ENCODE data around the gene AP3S2.

The AP3S2 gene

DNA sequence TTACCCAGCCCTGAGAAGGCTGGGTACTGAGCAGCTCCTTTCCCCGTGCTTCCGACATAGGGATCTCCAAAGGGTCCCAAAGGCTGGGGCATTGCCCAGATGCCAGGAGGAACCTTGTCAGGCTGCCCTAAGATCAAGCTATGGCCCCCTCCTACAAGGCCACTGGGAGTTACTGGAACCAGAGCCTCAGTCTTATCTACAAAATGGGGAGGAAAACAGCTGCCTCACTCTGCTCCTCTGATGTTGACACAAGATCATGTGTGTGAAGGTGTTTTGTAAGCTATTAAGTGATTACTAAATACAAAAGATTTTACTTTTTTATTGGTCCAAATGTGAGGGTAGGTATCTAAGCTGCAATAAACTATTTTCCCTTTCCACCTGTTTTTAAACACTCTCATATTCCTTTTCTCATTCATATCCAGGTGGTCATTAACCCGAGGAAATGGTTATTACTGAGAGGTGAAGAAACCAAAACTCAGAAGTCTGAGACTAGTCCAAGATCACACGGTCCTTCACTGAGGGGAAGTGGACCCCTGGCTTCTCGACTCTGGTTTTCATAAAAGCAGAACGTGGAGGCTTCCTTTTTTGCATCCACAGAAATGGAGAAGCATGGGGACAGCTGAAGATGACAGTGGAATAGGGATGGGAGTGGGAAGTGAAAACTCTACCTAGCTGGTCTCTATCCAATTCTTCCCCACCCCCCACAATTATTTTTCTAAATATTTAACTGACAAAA, 17.3 kb upstream of the AP3S2 start:
- DNase-seq (ENCODE audit: low spot score): no peak
- no peak for TF ChIP-seq CTCF (IDR thresholded peaks at IDR 0.05; ENCODE audit: extremely low read depth, missing control alignments)

DNA sequence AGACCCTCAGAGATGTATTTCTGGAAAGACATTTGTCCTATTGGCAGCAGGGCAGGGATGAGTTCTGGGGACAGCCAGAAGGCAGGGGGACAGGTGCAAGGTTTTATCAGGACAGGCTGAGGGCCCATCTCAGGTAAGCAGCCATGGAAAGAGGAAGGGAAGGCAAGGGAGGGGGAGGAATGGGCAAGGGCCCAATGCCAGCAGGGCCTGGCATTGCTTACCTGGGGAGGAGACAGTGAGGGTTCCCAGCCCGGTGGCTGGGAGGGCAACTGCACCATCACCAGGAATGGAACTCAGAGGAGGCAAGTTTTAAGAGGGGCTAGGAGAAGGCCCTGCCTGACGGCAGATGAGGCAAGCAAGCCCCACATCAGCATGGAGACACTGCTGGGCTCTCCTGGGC, 15.8 kb upstream of the AP3S2 start:
- TF ChIP-seq CTCF (IDR thresholded peaks at IDR 0.05; ENCODE audit: extremely low read depth, missing control alignments): no peak
- DNase-seq (ENCODE audit: low spot score): no peak

GRCh38 chr15:89908226-89908625, 14.4 kb upstream of the AP3S2 start:
- TF ChIP-seq CTCF (IDR thresholded peaks at IDR 0.05; ENCODE audit: extremely low read depth, missing control alignments): no peak
- DNase-seq (ENCODE audit: low spot score): no peak

DNA sequence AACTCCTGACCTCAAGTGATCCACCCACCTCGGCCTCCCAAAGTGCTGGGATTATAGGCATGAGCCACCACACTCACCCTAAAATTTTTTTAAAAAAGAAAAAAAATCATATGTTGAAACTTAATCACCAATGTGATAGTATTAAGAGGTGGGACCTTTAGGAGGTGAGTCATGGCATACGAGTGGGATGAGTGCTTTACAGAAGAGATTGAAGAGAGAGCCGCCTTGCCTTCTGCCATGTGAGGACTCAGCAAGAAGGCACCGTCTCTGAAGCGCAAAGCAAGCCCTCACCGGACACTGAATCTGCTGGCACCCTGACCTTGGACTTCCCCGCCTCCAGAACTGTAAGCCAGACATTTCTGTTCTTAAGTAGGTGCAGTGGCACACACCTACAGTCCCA, 13.5 kb upstream of the AP3S2 start:
- DNase-seq (ENCODE audit: low spot score): no peak
- TF ChIP-seq CTCF (IDR thresholded peaks at IDR 0.05; ENCODE audit: extremely low read depth, missing control alignments): no peak

DNA sequence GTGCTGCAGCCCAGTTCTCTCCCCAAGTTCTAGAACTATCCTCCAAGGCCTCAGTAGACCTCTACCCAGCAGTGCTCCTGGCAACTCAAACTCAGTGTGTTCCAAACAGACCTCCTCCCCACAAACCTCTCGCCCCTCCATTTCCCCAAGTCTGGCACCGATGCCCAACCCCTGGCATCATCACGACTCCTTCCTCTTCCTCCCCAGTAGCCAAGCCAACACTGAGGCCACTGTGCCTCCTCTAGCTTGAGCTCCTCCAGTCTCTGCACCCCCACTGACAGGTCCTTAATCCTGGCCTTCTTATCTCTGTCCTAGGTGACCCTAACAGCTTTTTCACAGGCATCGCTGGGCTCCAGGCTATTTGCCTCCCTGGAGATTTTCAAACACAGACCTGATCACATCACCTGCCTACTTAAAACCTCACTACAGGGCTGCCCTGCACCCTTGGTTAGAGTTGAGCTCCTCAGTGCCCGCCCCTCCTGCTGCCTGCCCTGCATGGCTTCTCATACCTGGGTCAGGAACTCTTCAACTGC, 12.1 kb upstream of the AP3S2 start:
- no peak for TF ChIP-seq CTCF (IDR thresholded peaks at IDR 0.05; ENCODE audit: extremely low read depth, missing control alignments)

DNA sequence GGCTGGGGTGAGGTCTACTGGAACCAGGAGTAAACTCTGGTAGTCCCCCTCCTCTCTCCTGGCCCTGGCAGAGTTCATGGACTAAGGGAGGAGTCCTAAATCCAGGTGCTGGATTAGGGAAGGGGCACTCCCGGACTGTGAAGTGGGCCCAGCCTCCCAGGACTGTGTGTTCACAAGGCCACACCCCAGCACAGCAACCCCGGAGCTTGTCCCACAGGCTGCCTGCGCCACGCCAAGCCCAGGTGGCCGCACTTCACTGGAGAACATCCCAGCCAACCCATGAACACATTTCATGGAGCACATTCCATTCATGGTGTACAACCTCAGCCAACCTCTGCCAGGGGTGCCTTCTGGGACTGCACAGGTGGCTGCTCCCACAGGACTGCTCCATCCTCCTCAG, 10.7 kb upstream of the AP3S2 start:
- DNase-seq (ENCODE audit: low spot score): no peak
- no peak for TF ChIP-seq CTCF (IDR thresholded peaks at IDR 0.05; ENCODE audit: extremely low read depth, missing control alignments)

More for the DNA sequence above, 12.1 kb upstream of the AP3S2 start:
- DNase-seq (ENCODE audit: low spot score): no peak

DNA sequence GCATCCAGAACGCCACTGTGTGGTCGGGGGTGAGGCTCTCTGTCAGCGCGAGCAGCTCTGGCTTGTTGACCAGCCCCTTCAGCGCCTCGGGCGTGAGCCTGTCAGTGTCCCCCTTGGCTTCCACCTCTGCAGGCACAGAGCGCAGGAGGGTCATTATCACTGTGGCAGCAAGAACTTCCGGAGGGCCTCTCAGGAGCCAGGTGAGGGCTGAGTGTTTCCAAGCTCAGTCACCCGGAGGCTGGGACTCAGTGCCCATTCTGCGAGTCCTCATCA, 10.0 kb upstream of the AP3S2 start:
- no peak for DNase-seq (ENCODE audit: low spot score)
- no peak for TF ChIP-seq CTCF (IDR thresholded peaks at IDR 0.05; ENCODE audit: extremely low read depth, missing control alignments)

Measured in GM20000 (cell line).